ENCODE data around the gene LAMP1. TPM values are rescaled to one million over a fixed set of nuclear protein-coding genes. Genes with fewer than 3 reads are reported as not detected.

The LAMP1 gene
- total RNA-seq, 4 donors from 2014 or later = 97.9 to 151 (median 128) TPM

GRCh38 chr13:113349050-113349449 lies 52.0 kb downstream of the LAMP1 start:
- TF ChIP-seq POLR2AphosphoS5 (IDR thresholded peaks at IDR 0.05) (no peak), POLR2A (IDR thresholded peaks at IDR 0.05) (no peak), EP300 (IDR thresholded peaks at IDR 0.05) (no peak), CTCF (IDR thresholded peaks at IDR 0.05) (no peak)
- Histone ChIP-seq H3K4me3 (no peak overlapping the region), H3K27me3 (no peaks in the 10 kb centered on the region), H3K27ac (no peak overlapping the region), H3K9me3 (no peaks in the 10 kb centered on the region), H3K36me3 (peaks cover 0 to 53% of the 10 kb centered on the region in 2 donors), H3K4me1 (no peaks in the 10 kb centered on the region)
- no peak for ATAC-seq
- 85% methylated on average over 4 of the region's 6 CpGs; no CpG with 5 or more reads in 1 of the 2 donors for WGBS, 2 donors (ENCODE audit: low coverage in 1 of 2)

- ATAC-seq = no peak
- no peak for TF ChIP-seq POLR2AphosphoS5 (IDR thresholded peaks at IDR 0.05)
- TF ChIP-seq POLR2A (IDR thresholded peaks at IDR 0.05) = no peak
- no peak for TF ChIP-seq CTCF (IDR thresholded peaks at IDR 0.05)
- no peak for TF ChIP-seq EP300 (IDR thresholded peaks at IDR 0.05)
- Histone ChIP-seq H3K27me3 (no peaks in the 10 kb centered on the region), H3K27ac (no peak overlapping the region), H3K36me3 (peaks cover 0 to 53% of the 10 kb centered on the region in 2 donors), H3K9me3 (no peaks in the 10 kb centered on the region), H3K4me3 (no peak overlapping the region), H3K4me1 (no peaks in the 10 kb centered on the region)
- 89% methylated on average over 3 of the region's 15 CpGs; no CpG with 5 or more reads in 1 of the 2 donors for WGBS, 2 donors (ENCODE audit: low coverage in 1 of 2)
Observed at GRCh38 chr13:113349491-113349890, 52.5 kb downstream of the LAMP1 start.

- H3K9me3 ChIP-seq = no peaks in the 10 kb centered on the region
- no peak overlapping the region for H3K4me3 ChIP-seq
- no peak overlapping the region for H3K27ac ChIP-seq
- no peaks in the 10 kb centered on the region for H3K4me1 ChIP-seq
- WGBS, 2 donors (ENCODE audit: low coverage in 1 of 2) = 89% methylated on average over 8 of the region's 32 CpGs; no CpG with 5 or more reads in 1 of the 2 donors
- ATAC-seq = no peak
- H3K36me3 ChIP-seq = peaks cover 0 to 59% of the 10 kb centered on the region in 2 donors
- TF ChIP-seq EP300 (IDR thresholded peaks at IDR 0.05) (no peak), POLR2AphosphoS5 (IDR thresholded peaks at IDR 0.05) (no peak), CTCF (IDR thresholded peaks at IDR 0.05) (no peak), POLR2A (IDR thresholded peaks at IDR 0.05) (no peak)
- no peaks in the 10 kb centered on the region for H3K27me3 ChIP-seq
Observed at GRCh38 chr13:113350065-113350937, 53.3 kb downstream of the LAMP1 start.

GRCh38 chr13:113350938-113351335 lies 53.9 kb downstream of the LAMP1 start:
- no peak for ATAC-seq
- Histone ChIP-seq H3K27ac (no peak overlapping the region), H3K36me3 (peaks cover 0 to 54% of the 10 kb centered on the region in 2 donors), H3K9me3 (no peaks in the 10 kb centered on the region), H3K4me1 (no peaks in the 10 kb centered on the region), H3K27me3 (no peaks in the 10 kb centered on the region), H3K4me3 (no peak overlapping the region)
- TF ChIP-seq EP300 (IDR thresholded peaks at IDR 0.05) (no peak), POLR2AphosphoS5 (IDR thresholded peaks at IDR 0.05) (no peak), POLR2A (IDR thresholded peaks at IDR 0.05) (no peak), CTCF (IDR thresholded peaks at IDR 0.05) (no peak)
- no CpG with 5 or more reads among the region's 20 CpGs for WGBS, 2 donors (ENCODE audit: low coverage in 1 of 2)
